ENCODE results near the gene ATAD3A. TPM values are rescaled to one million over a fixed set of nuclear protein-coding genes. Genes with fewer than 3 reads are reported as not detected.
"Not testable (repeated sequence)": the region's sequence is repeated elsewhere in the genome, so short reads cannot be mapped to it uniquely, and the experiment has no call there.

Gene ATAD3A
- total RNA-seq, 1 donor from 2014 or later, result 31.7 TPM

DNA sequence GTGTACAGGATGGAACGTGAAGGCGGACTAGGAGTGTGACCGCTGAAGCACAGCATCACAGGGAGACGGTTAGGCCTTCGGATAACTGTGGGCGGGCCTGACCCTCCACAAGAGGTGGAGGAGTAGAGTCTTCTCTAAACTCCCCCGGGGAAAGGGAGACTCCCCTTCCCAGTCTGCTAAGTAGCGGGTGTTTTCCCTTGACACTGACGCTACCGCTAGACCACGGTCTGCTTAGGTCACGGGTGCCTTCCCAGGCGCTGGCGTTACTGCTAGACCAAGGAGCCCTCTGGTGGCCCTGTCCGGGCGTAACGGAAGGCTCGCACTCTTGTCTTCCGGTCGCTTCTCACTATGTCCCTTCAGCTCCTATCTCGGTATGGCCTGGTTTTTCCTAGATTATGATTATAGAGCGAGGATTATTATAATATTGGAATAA lies 6.6 kb upstream of the ATAD3A start:
- not testable (repeated sequence) for H3K4me1 Mint-ChIP-seq (ENCODE audit: unreplicated experiment); H3K9me3 Mint-ChIP-seq (ENCODE audit: unreplicated experiment); H3K36me3 Mint-ChIP-seq (ENCODE audit: unreplicated experiment); DNase-seq (ENCODE audit: extremely low spot score, unreplicated experiment); H3K27me3 Mint-ChIP-seq (ENCODE audit: unreplicated experiment)
- TF ChIP-seq, protein P1, sequence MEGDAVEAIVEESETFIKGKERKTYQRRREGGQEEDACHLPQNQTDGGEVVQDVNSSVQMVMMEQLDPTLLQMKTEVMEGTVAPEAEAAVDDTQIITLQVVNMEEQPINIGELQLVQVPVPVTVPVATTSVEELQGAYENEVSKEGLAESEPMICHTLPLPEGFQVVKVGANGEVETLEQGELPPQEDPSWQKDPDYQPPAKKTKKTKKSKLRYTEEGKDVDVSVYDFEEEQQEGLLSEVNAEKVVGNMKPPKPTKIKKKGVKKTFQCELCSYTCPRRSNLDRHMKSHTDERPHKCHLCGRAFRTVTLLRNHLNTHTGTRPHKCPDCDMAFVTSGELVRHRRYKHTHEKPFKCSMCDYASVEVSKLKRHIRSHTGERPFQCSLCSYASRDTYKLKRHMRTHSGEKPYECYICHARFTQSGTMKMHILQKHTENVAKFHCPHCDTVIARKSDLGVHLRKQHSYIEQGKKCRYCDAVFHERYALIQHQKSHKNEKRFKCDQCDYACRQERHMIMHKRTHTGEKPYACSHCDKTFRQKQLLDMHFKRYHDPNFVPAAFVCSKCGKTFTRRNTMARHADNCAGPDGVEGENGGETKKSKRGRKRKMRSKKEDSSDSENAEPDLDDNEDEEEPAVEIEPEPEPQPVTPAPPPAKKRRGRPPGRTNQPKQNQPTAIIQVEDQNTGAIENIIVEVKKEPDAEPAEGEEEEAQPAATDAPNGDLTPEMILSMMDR (IDR thresholded peaks at IDR 0.05), result peak; percentile 44
- H3K4me3 Mint-ChIP-seq (ENCODE audit: unreplicated experiment), result peak overlapping the region; percentile 66
- H3K27ac Mint-ChIP-seq (ENCODE audit: unreplicated experiment), result peak overlapping the region; percentile 98

DNA sequence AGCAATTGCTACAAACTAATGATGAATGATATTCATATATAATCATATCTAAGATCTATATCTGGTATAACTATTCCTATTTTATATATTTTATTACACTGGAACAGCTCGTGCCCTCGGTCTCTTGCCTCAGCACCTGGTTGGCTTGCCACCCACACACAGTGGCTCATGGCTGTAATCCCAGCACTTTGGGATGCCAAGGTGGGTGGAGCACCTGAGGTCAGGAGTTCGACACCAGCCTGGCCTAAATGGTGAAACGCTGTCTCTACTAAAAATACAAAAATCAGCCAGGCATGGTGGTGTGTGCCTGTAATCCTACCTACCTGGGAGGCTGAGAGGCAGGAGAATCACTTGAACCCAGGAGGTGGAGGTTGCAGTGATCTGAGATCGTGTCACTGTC lies 6.2 kb upstream of the ATAD3A start:
- H3K36me3 Mint-ChIP-seq (ENCODE audit: unreplicated experiment); H3K9me3 Mint-ChIP-seq (ENCODE audit: unreplicated experiment); H3K4me3 Mint-ChIP-seq (ENCODE audit: unreplicated experiment); H3K27me3 Mint-ChIP-seq (ENCODE audit: unreplicated experiment); DNase-seq (ENCODE audit: extremely low spot score, unreplicated experiment): not testable (repeated sequence)
- Mint-ChIP-seq H3K27ac (ENCODE audit: unreplicated experiment) (peak overlapping the region; percentile 98), H3K4me1 (ENCODE audit: unreplicated experiment) (peaks cover 11% of the 10 kb centered on the region)

DNA sequence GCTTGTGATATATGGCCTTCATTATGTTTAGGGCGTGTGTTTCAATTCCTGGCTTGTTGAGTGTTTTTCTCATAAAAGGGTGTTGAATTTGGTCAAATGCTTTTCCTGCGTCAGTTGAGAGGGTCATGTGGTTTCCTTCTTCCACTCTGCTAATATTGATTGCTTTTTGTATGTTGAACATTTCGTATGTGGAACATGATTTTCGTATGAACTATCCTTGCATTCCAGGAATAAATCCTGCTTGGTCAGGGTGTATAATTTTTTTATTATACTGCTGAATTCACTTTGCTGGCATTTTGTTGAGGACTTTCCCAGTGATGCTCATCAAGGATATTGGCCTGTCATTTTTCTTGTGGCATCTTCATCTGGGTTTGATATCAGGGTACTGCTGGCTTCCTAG lies 4.7 kb upstream of the ATAD3A start:
- Mint-ChIP-seq H3K4me3 (ENCODE audit: unreplicated experiment) (no peak overlapping the region), H3K9me3 (ENCODE audit: unreplicated experiment) (no peaks in the 10 kb centered on the region), H3K36me3 (ENCODE audit: unreplicated experiment) (no peaks in the 10 kb centered on the region), H3K27me3 (ENCODE audit: unreplicated experiment) (no peaks in the 10 kb centered on the region), H3K27ac (ENCODE audit: unreplicated experiment) (no peak overlapping the region), H3K4me1 (ENCODE audit: unreplicated experiment) (peaks cover 15% of the 10 kb centered on the region)
- TF ChIP-seq, protein P1 (IDR thresholded peaks at IDR 0.05), result no peak
- no peak for DNase-seq (ENCODE audit: extremely low spot score, unreplicated experiment)

DNA sequence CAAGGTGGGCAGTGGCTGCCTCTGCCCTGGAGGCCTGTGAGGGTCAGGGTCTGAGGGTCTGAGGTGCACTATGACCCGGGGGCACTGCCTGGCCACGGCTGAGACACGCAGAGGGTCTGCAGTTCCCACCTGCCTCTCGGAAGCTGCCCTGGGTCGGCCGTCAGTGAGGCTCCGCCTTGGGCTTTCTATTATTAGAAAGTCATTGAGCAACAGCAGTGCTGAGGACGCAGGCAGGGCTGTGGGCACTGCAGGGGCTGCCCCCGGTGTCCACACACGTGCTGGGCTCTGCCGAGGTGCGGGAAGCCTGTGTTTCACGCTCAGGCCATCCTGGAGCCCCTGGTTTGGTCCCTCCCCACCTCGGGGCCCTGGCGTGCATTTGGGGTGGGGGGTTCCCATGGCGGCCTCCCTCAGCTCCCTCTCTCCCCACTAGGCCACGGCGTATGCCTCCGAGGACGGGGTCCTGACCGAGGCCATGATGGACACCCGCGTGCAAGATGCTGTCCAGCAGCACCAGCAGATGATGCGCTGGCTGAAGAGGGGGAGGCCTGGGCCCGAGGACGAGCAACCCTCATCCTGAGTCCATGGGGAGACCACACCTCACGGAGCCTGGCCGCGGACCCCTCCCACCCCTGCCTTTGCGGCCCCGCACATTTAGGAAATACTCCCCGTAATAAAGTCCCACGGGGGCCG lies 3.0 kb upstream of the ATAD3A start:
- DNase-seq (ENCODE audit: extremely low spot score, unreplicated experiment); H3K36me3 Mint-ChIP-seq (ENCODE audit: unreplicated experiment); H3K27ac Mint-ChIP-seq (ENCODE audit: unreplicated experiment); H3K27me3 Mint-ChIP-seq (ENCODE audit: unreplicated experiment); H3K9me3 Mint-ChIP-seq (ENCODE audit: unreplicated experiment); H3K4me3 Mint-ChIP-seq (ENCODE audit: unreplicated experiment): not testable (repeated sequence)
- H3K4me1 Mint-ChIP-seq (ENCODE audit: unreplicated experiment), result peaks cover 17% of the 10 kb centered on the region

DNA sequence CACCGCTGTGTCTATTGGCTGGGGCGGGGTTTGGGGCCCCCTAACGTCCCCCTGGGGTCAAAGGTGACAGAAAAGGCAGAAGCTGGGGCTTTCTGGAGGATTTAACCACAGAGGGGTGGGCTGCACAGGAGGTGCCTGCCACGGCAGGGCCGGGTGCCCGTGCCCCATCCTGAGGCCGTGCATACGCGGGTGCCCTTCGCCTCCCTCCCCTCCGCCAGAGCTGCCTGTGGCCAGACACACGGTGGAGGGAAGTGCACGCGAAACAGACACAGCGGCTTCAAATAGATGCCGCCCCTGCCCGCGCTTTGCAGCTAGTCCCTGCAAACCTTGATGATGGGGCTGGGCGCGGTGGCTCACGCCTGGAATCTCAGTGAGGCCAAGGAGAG lies 2.5 kb upstream of the ATAD3A start:
- not testable (repeated sequence) for H3K27ac Mint-ChIP-seq (ENCODE audit: unreplicated experiment); H3K9me3 Mint-ChIP-seq (ENCODE audit: unreplicated experiment); H3K4me3 Mint-ChIP-seq (ENCODE audit: unreplicated experiment); H3K36me3 Mint-ChIP-seq (ENCODE audit: unreplicated experiment); H3K27me3 Mint-ChIP-seq (ENCODE audit: unreplicated experiment); DNase-seq (ENCODE audit: extremely low spot score, unreplicated experiment)
- peaks cover 17% of the 10 kb centered on the region for H3K4me1 Mint-ChIP-seq (ENCODE audit: unreplicated experiment)

DNA sequence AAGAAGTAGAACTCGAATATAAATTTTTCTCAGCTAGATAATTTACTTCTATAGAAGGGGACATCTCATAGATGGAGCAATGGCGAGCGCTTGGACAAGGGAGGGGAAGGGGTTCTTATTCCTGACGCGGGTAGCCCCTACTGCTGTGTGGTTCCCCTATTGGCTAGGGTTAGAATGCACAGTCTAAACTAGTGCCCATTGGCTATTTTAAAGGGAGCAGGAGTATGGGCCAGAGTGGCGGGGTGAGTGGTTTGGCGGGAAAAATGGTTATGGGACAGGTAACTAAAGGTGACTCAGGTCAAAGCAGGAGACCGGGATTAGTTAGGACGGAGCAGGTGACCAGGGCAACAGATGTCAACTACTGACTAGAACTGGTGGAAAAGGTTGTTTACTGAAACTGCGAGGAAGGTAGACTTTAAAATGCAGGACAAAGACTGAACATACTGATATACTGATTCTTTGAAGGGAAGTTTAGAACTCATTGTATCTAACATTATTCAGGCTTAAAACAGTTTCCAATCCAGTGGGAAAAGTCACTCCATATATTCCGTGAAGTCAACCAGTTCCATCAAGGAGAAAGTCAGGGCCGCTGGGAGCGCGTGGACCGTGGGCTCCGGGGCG lies 940 bp upstream of the ATAD3A start:
- H3K9me3 Mint-ChIP-seq (ENCODE audit: unreplicated experiment), result no peaks in the 10 kb centered on the region
- peak overlapping the region; percentile 79 for H3K4me3 Mint-ChIP-seq (ENCODE audit: unreplicated experiment)
- TF ChIP-seq, protein P1 (IDR thresholded peaks at IDR 0.05), result no peak
- DNase-seq (ENCODE audit: extremely low spot score, unreplicated experiment), result no peak
- peak overlapping the region; percentile 94 for H3K27ac Mint-ChIP-seq (ENCODE audit: unreplicated experiment)
- H3K36me3 Mint-ChIP-seq (ENCODE audit: unreplicated experiment), result no peaks in the 10 kb centered on the region
- peaks cover 11% of the 10 kb centered on the region for H3K4me1 Mint-ChIP-seq (ENCODE audit: unreplicated experiment)
- H3K27me3 Mint-ChIP-seq (ENCODE audit: unreplicated experiment), result no peaks in the 10 kb centered on the region

DNA sequence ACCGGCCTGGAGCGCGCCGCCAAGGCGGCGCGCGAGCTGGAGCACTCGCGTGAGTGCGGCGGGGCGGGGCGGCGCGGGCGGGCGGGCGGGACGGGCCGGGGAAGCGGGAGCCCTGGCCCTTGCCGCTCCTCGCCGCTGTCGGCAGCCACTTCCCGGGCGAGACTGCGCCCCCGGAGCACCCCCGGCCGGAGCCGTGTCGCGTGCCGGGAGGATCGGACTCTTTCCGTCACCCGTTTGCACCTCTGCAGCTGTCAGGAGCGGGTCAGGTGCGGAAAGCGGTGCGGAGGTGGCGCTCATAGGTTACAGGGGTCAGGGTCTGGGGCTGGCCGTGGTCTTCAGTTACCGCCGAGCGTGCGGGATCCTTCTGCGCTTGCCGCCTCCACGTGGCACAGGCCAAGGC lies 463 bp downstream of the ATAD3A start:
- peak overlapping the region; percentile 69 for H3K4me3 Mint-ChIP-seq (ENCODE audit: unreplicated experiment)
- not testable (repeated sequence) for DNase-seq (ENCODE audit: extremely low spot score, unreplicated experiment); H3K27me3 Mint-ChIP-seq (ENCODE audit: unreplicated experiment); H3K36me3 Mint-ChIP-seq (ENCODE audit: unreplicated experiment); H3K9me3 Mint-ChIP-seq (ENCODE audit: unreplicated experiment)
- H3K4me1 Mint-ChIP-seq (ENCODE audit: unreplicated experiment), result peaks cover 11% of the 10 kb centered on the region
- peak overlapping the region; percentile 34 for H3K27ac Mint-ChIP-seq (ENCODE audit: unreplicated experiment)

DNA sequence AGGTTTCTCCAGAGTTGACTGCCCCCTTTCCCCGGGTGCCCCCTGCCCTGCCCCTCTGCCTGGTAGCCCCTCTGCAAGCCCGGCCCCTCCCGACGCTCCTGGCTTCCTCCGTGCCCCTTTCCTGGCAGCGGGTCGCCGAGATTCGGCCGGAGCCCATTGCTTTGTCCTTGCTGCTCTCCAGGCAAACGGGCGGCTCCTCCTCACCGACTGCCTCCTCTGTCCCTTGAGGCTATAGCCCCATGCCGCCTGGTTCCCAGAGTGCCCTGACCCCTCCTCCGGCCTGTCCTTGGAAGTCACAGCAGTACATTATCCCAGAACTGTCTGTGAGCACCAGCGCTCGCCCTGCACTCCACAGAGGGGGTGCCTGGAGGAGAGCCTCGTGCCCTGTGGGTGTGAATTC lies 1.7 kb downstream of the ATAD3A start:
- not testable (repeated sequence) for H3K27ac Mint-ChIP-seq (ENCODE audit: unreplicated experiment)

DNA sequence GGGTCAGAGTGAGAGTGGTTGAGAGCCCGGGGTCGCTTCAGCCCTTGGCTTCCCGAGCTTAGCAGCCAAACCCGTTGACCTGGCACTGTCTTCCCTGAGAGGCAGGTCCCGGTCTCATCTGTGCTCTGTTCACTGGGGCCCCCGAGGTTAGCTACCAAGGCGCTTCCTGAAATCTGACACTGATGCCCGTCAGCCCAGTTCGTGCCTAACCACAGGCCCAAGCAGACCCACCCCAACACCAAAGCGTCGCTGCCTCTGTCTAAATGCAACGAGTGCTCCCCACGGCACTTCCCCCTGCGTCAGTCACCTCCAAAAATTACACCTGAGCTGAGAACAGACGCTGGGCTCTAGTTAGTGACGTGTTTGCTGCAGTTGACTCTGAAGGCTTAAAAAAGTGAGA lies 2.4 kb downstream of the ATAD3A start:
- not testable (repeated sequence) for H3K9me3 Mint-ChIP-seq (ENCODE audit: unreplicated experiment); DNase-seq (ENCODE audit: extremely low spot score, unreplicated experiment); H3K4me3 Mint-ChIP-seq (ENCODE audit: unreplicated experiment); H3K36me3 Mint-ChIP-seq (ENCODE audit: unreplicated experiment); H3K27ac Mint-ChIP-seq (ENCODE audit: unreplicated experiment); H3K27me3 Mint-ChIP-seq (ENCODE audit: unreplicated experiment)
- H3K4me1 Mint-ChIP-seq (ENCODE audit: unreplicated experiment), result peaks cover 11% of the 10 kb centered on the region

More for the DNA sequence above, 1.7 kb downstream of the ATAD3A start:
- Mint-ChIP-seq H3K4me3 (ENCODE audit: unreplicated experiment) (peak overlapping the region; percentile 54), H3K4me1 (ENCODE audit: unreplicated experiment) (peaks cover 11% of the 10 kb centered on the region)
- H3K9me3 Mint-ChIP-seq (ENCODE audit: unreplicated experiment); DNase-seq (ENCODE audit: extremely low spot score, unreplicated experiment); H3K27me3 Mint-ChIP-seq (ENCODE audit: unreplicated experiment); H3K36me3 Mint-ChIP-seq (ENCODE audit: unreplicated experiment): not testable (repeated sequence)

Data from osteocyte (in vitro differentiated cells).